Measurements from ENCODE around the gene ZRANB1.

GRCh38 chr10:125003146-125003900, 61.4 kb downstream of the ZRANB1 start:
- TF ChIP-seq CTCF (IDR thresholded peaks at IDR 0.05) (peak; percentile 28), RAD21 (IDR thresholded peaks at IDR 0.05; ENCODE audit: low read length) (no peak), NFIC (IDR thresholded peaks at IDR 0.05; ENCODE audit: borderline replicate concordance) (no peak), REST (IDR thresholded peaks at IDR 0.05; ENCODE audit: low read depth, low read length) (no peak), ELF1 (IDR thresholded peaks at IDR 0.05) (no peak)

Data from SK-N-SH (cell line).